ENCODE data around the gene HIP1R.
"Not testable (repeated sequence)": the region's sequence is repeated elsewhere in the genome, so short reads cannot be mapped to it uniquely, and the experiment has no call there.

Gene HIP1R

GRCh38 chr12:122889761-122890520, 54.7 kb downstream of the HIP1R start:
- Mint-ChIP-seq H3K9me3 (no peaks in the 10 kb centered on the region), H3K4me3 (peak overlapping the region; percentile 58), H3K27me3 (ENCODE audit: low read depth) (peaks cover 10% of the 10 kb centered on the region)

GRCh38 chr12:122891661-122892525, 56.6 kb downstream of the HIP1R start:
- H3K27ac Mint-ChIP-seq, result no peak overlapping the region
- no peak overlapping the region for H3K4me3 Mint-ChIP-seq
- DNase-seq (ENCODE audit: low spot score), result no peak

More at GRCh38 chr12:122889761-122890520, 54.7 kb downstream of the HIP1R start:
- Mint-ChIP-seq H3K4me1 (ENCODE audit: low read depth) (peaks cover 49% of the 10 kb centered on the region), H3K27ac (peak overlapping the region; percentile 74), H3K36me3 (ENCODE audit: low read depth) (peaks cover 6% of the 10 kb centered on the region)
- no peak for DNase-seq (ENCODE audit: low spot score)

DNA sequence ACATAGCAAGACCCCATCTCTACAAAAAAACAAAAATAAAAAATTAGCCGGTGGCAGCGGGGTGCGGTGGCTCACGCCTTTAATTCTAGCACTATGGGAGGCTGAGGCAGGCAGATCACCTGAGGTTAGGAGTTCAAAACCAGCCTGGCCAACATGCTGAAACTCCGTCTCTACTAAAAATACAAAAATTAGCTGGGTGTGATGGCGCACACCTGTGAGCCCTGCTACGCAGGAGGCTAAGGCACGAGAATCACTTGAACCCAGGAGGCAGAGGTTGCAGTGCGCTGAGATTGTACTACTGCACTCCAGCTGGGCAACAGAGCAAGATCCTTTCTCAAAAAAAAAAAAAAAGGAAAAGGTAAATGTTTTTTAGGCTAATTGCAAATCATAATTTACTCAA, 57.5 kb downstream of the HIP1R start:
- peaks cover 17% of the 10 kb centered on the region for H3K36me3 Mint-ChIP-seq (ENCODE audit: low read depth)
- H3K4me1 Mint-ChIP-seq (ENCODE audit: low read depth), result peaks cover 52% of the 10 kb centered on the region
- H3K27me3 Mint-ChIP-seq (ENCODE audit: low read depth), result peaks cover 15% of the 10 kb centered on the region
- H3K4me3 Mint-ChIP-seq; DNase-seq (ENCODE audit: low spot score); H3K9me3 Mint-ChIP-seq; H3K27ac Mint-ChIP-seq: not testable (repeated sequence)

More at GRCh38 chr12:122891661-122892525, 56.6 kb downstream of the HIP1R start:
- Mint-ChIP-seq H3K4me1 (ENCODE audit: low read depth) (peaks cover 54% of the 10 kb centered on the region), H3K36me3 (ENCODE audit: low read depth) (peaks cover 17% of the 10 kb centered on the region), H3K9me3 (peaks cover 5% of the 10 kb centered on the region), H3K27me3 (ENCODE audit: low read depth) (peaks cover 15% of the 10 kb centered on the region)

DNA sequence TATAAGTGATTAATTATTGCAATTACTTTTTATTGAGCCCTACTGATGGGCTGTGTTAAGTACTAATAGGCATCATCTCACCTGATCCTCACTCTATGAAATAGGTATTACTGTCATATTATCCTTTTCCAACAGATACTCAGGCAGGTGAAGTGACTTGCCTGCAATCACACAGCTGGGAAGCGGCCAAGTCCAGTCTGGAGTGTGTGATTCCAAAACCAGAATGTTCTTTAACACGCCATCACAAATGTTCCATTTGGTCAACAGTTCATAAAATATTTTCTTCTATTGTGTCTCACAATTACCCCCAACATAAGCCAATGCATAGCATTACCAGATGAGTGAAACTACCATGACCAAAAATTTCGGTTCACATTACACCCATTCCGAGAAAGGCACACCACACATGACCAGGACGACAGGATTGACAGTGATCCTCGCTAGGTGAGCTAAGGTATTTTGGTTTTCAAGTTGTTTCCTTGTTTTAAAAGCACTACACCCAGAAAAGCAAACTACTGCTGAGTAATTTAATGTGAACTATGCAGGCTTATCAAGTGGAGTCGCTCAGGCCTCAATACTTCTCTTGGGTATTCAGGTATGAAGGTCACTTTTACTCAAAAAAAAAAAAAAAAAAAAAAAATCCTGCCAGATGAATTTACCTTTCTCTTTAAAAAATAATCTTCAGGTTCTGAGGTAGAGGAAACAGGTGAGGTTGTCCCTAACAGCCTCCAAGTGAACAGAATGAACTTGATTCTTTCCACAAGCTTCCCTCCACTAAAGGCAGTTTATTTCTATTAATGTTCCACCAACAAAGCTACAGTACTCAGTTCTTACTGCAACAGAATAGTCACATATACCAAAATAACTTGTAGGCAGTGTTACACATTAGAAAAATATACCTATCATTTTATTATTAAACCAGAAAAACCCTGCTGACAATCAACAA, 58.2 kb downstream of the HIP1R start:
- Mint-ChIP-seq H3K36me3 (ENCODE audit: low read depth) (peaks cover 17% of the 10 kb centered on the region), H3K9me3 (peaks cover 5% of the 10 kb centered on the region), H3K4me1 (ENCODE audit: low read depth) (peaks cover 52% of the 10 kb centered on the region), H3K27ac (no peak overlapping the region), H3K4me3 (peak overlapping the region; percentile 18), H3K27me3 (ENCODE audit: low read depth) (peaks cover 15% of the 10 kb centered on the region)
- no peak for DNase-seq (ENCODE audit: low spot score)

GRCh38 chr12:122894193-122895121, 59.2 kb downstream of the HIP1R start:
- Mint-ChIP-seq H3K9me3 (peaks cover 5% of the 10 kb centered on the region), H3K4me3 (peak overlapping the region; percentile 92), H3K27me3 (ENCODE audit: low read depth) (peaks cover 15% of the 10 kb centered on the region), H3K27ac (peak overlapping the region; percentile 85), H3K4me1 (ENCODE audit: low read depth) (peaks cover 53% of the 10 kb centered on the region), H3K36me3 (ENCODE audit: low read depth) (peaks cover 17% of the 10 kb centered on the region)
- DNase-seq (ENCODE audit: low spot score), result no peak

- H3K4me1 Mint-ChIP-seq (ENCODE audit: low read depth), result peaks cover 59% of the 10 kb centered on the region
- peaks cover 5% of the 10 kb centered on the region for H3K9me3 Mint-ChIP-seq
- H3K4me3 Mint-ChIP-seq, result peak overlapping the region; percentile 92
- H3K27ac Mint-ChIP-seq, result peak overlapping the region; percentile 85
- peaks cover 17% of the 10 kb centered on the region for H3K36me3 Mint-ChIP-seq (ENCODE audit: low read depth)
- H3K27me3 Mint-ChIP-seq (ENCODE audit: low read depth), result peaks cover 15% of the 10 kb centered on the region
- DNase-seq (ENCODE audit: low spot score), result no peak
Observed at GRCh38 chr12:122895320-122895703, 60.1 kb downstream of the HIP1R start.

- peaks cover 5% of the 10 kb centered on the region for H3K9me3 Mint-ChIP-seq
- peak within 1 kb of the TSS; percentile 92 for H3K4me3 Mint-ChIP-seq
- H3K36me3 Mint-ChIP-seq (ENCODE audit: low read depth), result peaks cover 17% of the 10 kb centered on the region
- DNase-seq (ENCODE audit: low spot score), result peak; percentile 86
- H3K27ac Mint-ChIP-seq, result peak within 1 kb of the TSS; percentile 85
- H3K4me1 Mint-ChIP-seq (ENCODE audit: low read depth), result peaks cover 61% of the 10 kb centered on the region
- H3K27me3 Mint-ChIP-seq (ENCODE audit: low read depth), result peaks cover 11% of the 10 kb centered on the region
Observed at GRCh38 chr12:122895704-122896636, 60.7 kb downstream of the HIP1R start, which contains the start of gene VPS37B. Gene VPS37B, minus strand, starts transcription at chr12:122896124. Its CDS starts 62 bp downstream, at chr12:122896062.

DNA sequence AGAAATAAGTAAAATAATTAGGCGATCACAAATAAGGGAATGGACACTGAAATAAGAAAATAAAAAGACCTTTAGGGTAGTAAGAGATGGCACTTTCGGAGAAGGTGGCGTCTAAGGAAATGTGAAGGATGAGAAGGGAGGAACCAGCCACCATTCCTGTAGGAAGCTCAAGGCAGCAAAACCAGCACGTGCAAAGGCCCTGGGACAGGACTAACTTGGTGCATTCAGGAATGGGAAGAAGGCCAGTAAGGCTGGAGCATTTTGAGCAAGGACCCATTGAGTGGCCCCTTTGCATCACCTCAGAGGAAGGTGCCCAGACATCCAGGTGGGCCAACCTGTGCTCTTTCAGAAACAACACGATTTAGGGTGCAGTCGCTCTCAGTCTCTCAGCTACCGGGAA, 61.4 kb downstream of the HIP1R start:
- H3K4me3 Mint-ChIP-seq, result peak overlapping the region; percentile 92
- DNase-seq (ENCODE audit: low spot score), result no peak
- H3K27me3 Mint-ChIP-seq (ENCODE audit: low read depth), result peaks cover 10% of the 10 kb centered on the region
- peaks cover 5% of the 10 kb centered on the region for H3K9me3 Mint-ChIP-seq
- peak overlapping the region; percentile 85 for H3K27ac Mint-ChIP-seq
- peaks cover 17% of the 10 kb centered on the region for H3K36me3 Mint-ChIP-seq (ENCODE audit: low read depth)
- H3K4me1 Mint-ChIP-seq (ENCODE audit: low read depth), result peaks cover 65% of the 10 kb centered on the region

- H3K4me3 Mint-ChIP-seq, result no peak overlapping the region
- H3K27ac Mint-ChIP-seq, result peak overlapping the region; percentile 84
- H3K4me1 Mint-ChIP-seq (ENCODE audit: low read depth), result peaks cover 54% of the 10 kb centered on the region
- peaks cover 13% of the 10 kb centered on the region for H3K27me3 Mint-ChIP-seq (ENCODE audit: low read depth)
- peaks cover 5% of the 10 kb centered on the region for H3K9me3 Mint-ChIP-seq
- no peak for DNase-seq (ENCODE audit: low spot score)
- peaks cover 11% of the 10 kb centered on the region for H3K36me3 Mint-ChIP-seq (ENCODE audit: low read depth)
Observed at GRCh38 chr12:122899887-122900286, 64.6 kb downstream of the HIP1R start.

- Mint-ChIP-seq H3K4me1 (ENCODE audit: low read depth) (peaks cover 33% of the 10 kb centered on the region), H3K4me3 (no peak overlapping the region)
Observed at GRCh38 chr12:122902854-122903692, 67.8 kb downstream of the HIP1R start.

DNA sequence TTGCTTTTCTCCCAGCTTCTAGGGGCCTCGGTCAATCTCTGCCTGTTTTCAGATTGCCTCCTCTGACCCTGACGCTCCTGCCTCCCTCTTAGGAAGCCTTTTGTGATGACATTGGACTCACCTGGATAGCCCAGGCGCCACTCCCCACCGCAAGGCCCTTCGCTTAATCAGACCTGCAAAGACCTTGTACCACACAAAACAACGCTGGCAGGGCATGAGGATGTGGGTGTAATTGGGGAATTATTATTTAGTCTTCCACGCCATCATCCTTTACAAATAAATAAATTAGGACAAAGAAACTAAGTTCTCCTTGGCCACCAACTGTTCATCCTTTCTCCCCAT, 68.4 kb downstream of the HIP1R start:
- H3K27me3 Mint-ChIP-seq (ENCODE audit: low read depth), result peaks cover 6% of the 10 kb centered on the region
- no peaks in the 10 kb centered on the region for H3K9me3 Mint-ChIP-seq
- no peak overlapping the region for H3K27ac Mint-ChIP-seq
- no peaks in the 10 kb centered on the region for H3K36me3 Mint-ChIP-seq (ENCODE audit: low read depth)
- no peak for DNase-seq (ENCODE audit: low spot score)
- H3K4me1 Mint-ChIP-seq (ENCODE audit: low read depth), result peaks cover 27% of the 10 kb centered on the region
- no peak overlapping the region for H3K4me3 Mint-ChIP-seq

More at GRCh38 chr12:122902854-122903692, 67.8 kb downstream of the HIP1R start:
- no peaks in the 10 kb centered on the region for H3K36me3 Mint-ChIP-seq (ENCODE audit: low read depth)
- DNase-seq (ENCODE audit: low spot score), result no peak
- H3K9me3 Mint-ChIP-seq, result no peaks in the 10 kb centered on the region
- peaks cover 6% of the 10 kb centered on the region for H3K27me3 Mint-ChIP-seq (ENCODE audit: low read depth)
- no peak overlapping the region for H3K27ac Mint-ChIP-seq
